ENCODE measurements around the gene PRMT5.

Gene PRMT5

GRCh38 chr14:22872833-22873520 is 56.2 kb downstream of the PRMT5 start:
- 70 to 71% methylated on average over 7 to 10 of the region's 10 CpGs for WGBS, 2 experiments (ENCODE audit: insufficient coverage in 2 of 2)
- H3K4me3 ChIP-seq (ENCODE audit: extremely low read depth, insufficient read depth, low read length, poor library complexity, severe bottlenecking), result peak overlapping the region; percentile 90
- H3K27ac ChIP-seq (ENCODE audit: low read depth, low read length, severe bottlenecking), result peak overlapping the region; percentile 86
- H3K4me1 ChIP-seq (ENCODE audit: control insufficient read depth, insufficient read depth, low read length, poor library complexity, severe bottlenecking), result no peaks in the 10 kb centered on the region
- H3K9me3 ChIP-seq (ENCODE audit: control insufficient read depth, low read length), result no peaks in the 10 kb centered on the region
- H3K36me3 ChIP-seq (ENCODE audit: control insufficient read depth, insufficient read depth, low read length), result peaks cover 46% of the 10 kb centered on the region

DNA sequence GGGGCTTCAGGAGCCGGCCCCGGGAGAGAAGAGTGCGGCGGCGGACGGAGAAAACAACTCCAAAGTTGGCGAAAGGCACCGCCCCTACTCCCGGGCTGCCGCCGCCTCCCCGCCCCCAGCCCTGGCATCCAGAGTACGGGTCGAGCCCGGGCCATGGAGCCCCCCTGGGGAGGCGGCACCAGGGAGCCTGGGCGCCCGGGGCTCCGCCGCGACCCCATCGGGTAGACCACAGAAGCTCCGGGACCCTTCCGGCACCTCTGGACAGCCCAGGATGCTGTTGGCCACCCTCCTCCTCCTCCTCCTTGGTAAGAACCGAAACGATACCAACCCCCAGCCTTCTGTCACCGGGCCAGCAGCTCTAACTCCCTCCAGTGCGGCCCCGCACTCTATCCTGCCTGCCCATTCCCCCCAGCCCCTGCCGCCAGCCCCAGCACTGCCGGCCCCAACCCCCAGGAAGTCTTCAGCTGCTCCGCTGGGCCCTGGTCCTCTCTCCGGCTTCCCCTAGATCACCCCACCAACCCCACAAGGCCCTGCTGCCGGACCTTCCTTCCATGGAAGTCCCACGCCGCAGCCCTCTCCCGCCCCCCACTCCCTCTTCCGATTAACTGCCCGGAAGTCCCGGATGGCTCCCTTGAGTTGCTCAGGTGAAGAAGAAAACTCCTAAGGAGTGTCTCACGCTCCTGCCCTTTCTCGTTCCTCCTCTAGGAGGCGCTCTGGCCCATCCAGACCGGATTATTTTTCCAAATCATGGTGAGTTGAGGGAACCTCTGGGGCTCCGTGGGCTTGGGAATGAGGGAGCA is 56.9 kb downstream of the PRMT5 start:
- H3K4me1 ChIP-seq (ENCODE audit: control insufficient read depth, insufficient read depth, low read length, poor library complexity, severe bottlenecking), result no peaks in the 10 kb centered on the region
- H3K9me3 ChIP-seq (ENCODE audit: control insufficient read depth, low read length), result no peaks in the 10 kb centered on the region
- WGBS, 2 experiments (ENCODE audit: insufficient coverage in 2 of 2), result 0% methylated on average over 32 to 39 of the region's 45 CpGs
- peak overlapping the region; percentile 86 for H3K27ac ChIP-seq (ENCODE audit: low read depth, low read length, severe bottlenecking)
- peak overlapping the region; percentile 90 for H3K4me3 ChIP-seq (ENCODE audit: extremely low read depth, insufficient read depth, low read length, poor library complexity, severe bottlenecking)
- H3K36me3 ChIP-seq (ENCODE audit: control insufficient read depth, insufficient read depth, low read length), result peaks cover 39% of the 10 kb centered on the region

GRCh38 chr14:22871224-22872032 is 57.7 kb downstream of the PRMT5 start, which contains the start of gene LRP10:
LRP10 (plus strand) TSS chr14:22871740; CDS start chr14:22872304, 564 bp downstream.
- 0% methylated on average over 38 to 42 of the region's 50 CpGs for WGBS, 2 experiments (ENCODE audit: insufficient coverage in 2 of 2)
- Histone ChIP-seq H3K9me3 (ENCODE audit: control insufficient read depth, low read length) (no peaks in the 10 kb centered on the region), H3K36me3 (ENCODE audit: control insufficient read depth, insufficient read depth, low read length) (peaks cover 34% of the 10 kb centered on the region), H3K27ac (ENCODE audit: low read depth, low read length, severe bottlenecking) (peak within 1 kb of the TSS; percentile 86), H3K4me1 (ENCODE audit: control insufficient read depth, insufficient read depth, low read length, poor library complexity, severe bottlenecking) (no peaks in the 10 kb centered on the region), H3K4me3 (ENCODE audit: extremely low read depth, insufficient read depth, low read length, poor library complexity, severe bottlenecking) (peak within 1 kb of the TSS; percentile 90)

DNA sequence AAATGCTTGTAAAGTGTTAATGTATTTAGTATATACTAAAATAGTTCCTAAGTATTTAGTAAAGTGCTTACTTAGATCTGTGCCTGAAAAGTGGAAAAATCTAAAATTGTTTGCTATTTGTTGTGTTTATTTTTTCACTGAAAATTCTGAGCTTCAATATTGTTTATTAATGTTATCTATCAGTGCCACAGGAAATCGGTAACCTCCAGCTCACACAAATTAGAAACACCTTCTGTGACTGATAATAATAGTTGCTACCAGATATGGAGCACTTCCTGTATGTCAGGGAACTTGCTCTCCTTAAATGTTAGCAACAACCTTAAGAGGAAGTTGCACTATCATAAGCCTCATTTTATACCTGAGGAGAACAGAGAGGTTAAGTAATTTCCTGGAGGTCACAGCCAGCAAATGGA is 58.4 kb downstream of the PRMT5 start:
- H3K9me3 ChIP-seq (ENCODE audit: control insufficient read depth, low read length), result no peaks in the 10 kb centered on the region
- peaks cover 28% of the 10 kb centered on the region for H3K36me3 ChIP-seq (ENCODE audit: control insufficient read depth, insufficient read depth, low read length)
- peak overlapping the region; percentile 86 for H3K27ac ChIP-seq (ENCODE audit: low read depth, low read length, severe bottlenecking)
- peak overlapping the region; percentile 90 for H3K4me3 ChIP-seq (ENCODE audit: extremely low read depth, insufficient read depth, low read length, poor library complexity, severe bottlenecking)
- WGBS, 2 experiments (ENCODE audit: insufficient coverage in 2 of 2), result no CpG with 5 or more reads among the region's 1 CpG
- H3K4me1 ChIP-seq (ENCODE audit: control insufficient read depth, insufficient read depth, low read length, poor library complexity, severe bottlenecking), result no peaks in the 10 kb centered on the region
